K562 (cell line): ENCODE data around the gene NDUFAF3. TPM values are rescaled to one million over a fixed set of nuclear protein-coding genes. Genes with fewer than 3 reads are reported as not detected.

Experiments
- CEBPG ChIP-seq, 3 experiments: fragments of 200-800 bp in 1 of 3; sonication (Bioruptor generic) in 1 of 3; sonication (generic) in 1 of 3; formaldehyde crosslinking in 1 of 3; IDR thresholded peaks in 2 of 3; conservative IDR thresholded peaks in 1 of 3; 2 replicates each; pipeline versions ENCODE4 v1.6.1 to v1.8.0; 2016 to 2022; ENCODE audit warnings: missing compliant biosample characterization in 2 of 3, missing genetic modification characterization in 2 of 3, mild to moderate bottlenecking in 1 of 3, missing genetic modification reagents in 1 of 3
- CHD1 ChIP-seq: fragments of 200-600 bp; sonication (generic); IDR thresholded peaks from one replicate; pipeline ENCODE4 v1.6.1; 2012; ENCODE audit warnings: mild to moderate bottlenecking, moderate library complexity, low read length, inconsistent platforms
- CREB1 ChIP-seq, 2 experiments: sonication (generic) in 1 of 2; formaldehyde crosslinking in 1 of 2; IDR thresholded peaks; 2 replicates each; pipeline versions ENCODE4 v1.6.1 to v1.8.0; 2012 to 2022; ENCODE audit warnings: inconsistent platforms in 1 of 2, mild to moderate bottlenecking in 1 of 2, missing genetic modification reagents in 1 of 2, moderate library complexity in 1 of 2
- CREB3 ChIP-seq: fragments of 450-650 bp; conservative IDR thresholded peaks from 2 replicates; pipeline ENCODE4 v1.6.1; 2016; ENCODE audit warnings: missing genetic modification characterization, low read depth, mild to moderate bottlenecking, missing compliant biosample characterization, moderate library complexity
- LARP7 ChIP-seq: fragments of 450-650 bp; IDR thresholded peaks from 2 replicates; pipeline ENCODE4 v1.6.1; 2016
- MAFK ChIP-seq: IDR thresholded peaks from 2 replicates; pipeline ENCODE4 v1.6.1; 2011; ENCODE audit warnings: low read length, improper control_type of control experiment
- MIER1 ChIP-seq: fragments of 450-650 bp; IDR thresholded peaks from 2 replicates; pipeline ENCODE4 v1.6.1; 2016; ENCODE audit warnings: antibody characterized with exemption, mild to moderate bottlenecking, low read depth
- MLX ChIP-seq, 2 experiments: fragments of 450-650 bp in 1 of 2; sonication (generic) in 1 of 2; formaldehyde crosslinking; conservative IDR thresholded peaks; 2 replicates each; pipeline versions ENCODE4 v1.4.0 to v1.8.1; 2020 to 2022; ENCODE audit warnings: mild to moderate bottlenecking in 1 of 2, missing genetic modification reagents in 1 of 2
- NKRF ChIP-seq: fragments of 450-650 bp; IDR thresholded peaks from 2 replicates; pipeline ENCODE4 v1.6.1; 2016; ENCODE audit warnings: borderline replicate concordance
- NR2F6 ChIP-seq: fragments of 450-650 bp; formaldehyde crosslinking; IDR thresholded peaks from 2 replicates; pipeline ENCODE4 v1.4.0; 2020; ENCODE audit warnings: mild to moderate bottlenecking
- NRF1 ChIP-seq, 2 experiments: fragments of 450-650 bp; IDR thresholded peaks in 1 of 2; conservative IDR thresholded peaks in 1 of 2; 2 replicates each; pipeline ENCODE4 v1.6.1; 2014; ENCODE audit warnings: mild to moderate bottlenecking in 2 of 2
- SMARCA5 ChIP-seq: fragments of 450-650 bp; IDR thresholded peaks from 2 replicates; pipeline ENCODE4 v1.6.1; 2016
- ZBTB17 ChIP-seq: fragments of 450-650 bp; formaldehyde crosslinking; IDR thresholded peaks from 2 replicates; pipeline ENCODE4 v1.4.0; 2020; ENCODE audit warnings: mild to moderate bottlenecking
- ZBTB33 ChIP-seq: sonication (generic); formaldehyde crosslinking; IDR thresholded peaks from 2 replicates; pipeline ENCODE4 v1.8.1; 2023; ENCODE audit warnings: mild to moderate bottlenecking, missing genetic modification reagents
- ZBTB5 ChIP-seq: fragments of 450-650 bp; IDR thresholded peaks from 2 replicates; pipeline ENCODE4 v1.6.1; 2017; ENCODE audit warnings: antibody characterized with exemption
- ZNF197 ChIP-seq: fragments of 200-800 bp; sonication (Bioruptor generic); IDR thresholded peaks from 2 replicates; pipeline ENCODE4 v1.6.1; 2016; ENCODE audit warnings: low read depth, missing genetic modification characterization, missing compliant biosample characterization
- ZNF644 ChIP-seq: fragments of 200-800 bp; sonication (Bioruptor generic); IDR thresholded peaks from 2 replicates; pipeline ENCODE4 v1.6.1; 2016; ENCODE audit warnings: low read depth, missing genetic modification characterization, missing compliant biosample characterization
- ZNF696 ChIP-seq: fragments of 250-450 bp; sonication (Bioruptor Pico); conservative IDR thresholded peaks from 2 replicates; pipeline ENCODE4 v1.4.0; 2020; ENCODE audit warnings: mild to moderate bottlenecking, moderate library complexity
- ZNF717 ChIP-seq: fragments of 250-450 bp; sonication (Bioruptor Pico); IDR thresholded peaks from 2 replicates; pipeline ENCODE4 v1.5.0; 2021
- ZSCAN29 ChIP-seq: fragments of 450-650 bp; IDR thresholded peaks from 2 replicates; pipeline ENCODE4 v1.6.1; 2017
- polyA plus RNA-seq, 8 experiments: library from polyadenylated mRNA; depleted of rRNA in 4 of 8; stranded (reverse) in 5 of 8; unstranded in 3 of 8; fragments of >200 nt; fragmentation: Nextera tagmentation in 2 of 8; fragmentation: Illumina TruSeq in 1 of 8; extraction: Ambion mirVana in 2 of 8; extraction: Trizol in 1 of 8; gene quantifications; 2 replicates each; pipeline versions ENCODE4 v1.2.1 to v1.2.3, GENCODE V29; 2011 to 2014; ENCODE audit warnings: inconsistent platforms in 1 of 8, missing spikeins in 1 of 8
- total RNA-seq, 7 experiments: library from RNA; depleted of rRNA in 6 of 7; stranded (reverse); fragments of >200 nt in 6 of 7; fragmentation: Illumina TruSeq in 2 of 7; extraction: Trizol in 2 of 7; gene quantifications; 2 replicates each; pipeline versions ENCODE4 v1.2.1 to v1.2.3, GENCODE V29; 2011 to 2021; ENCODE audit warnings: low replicate concordance in 1 of 7

The NDUFAF3 gene
- total and polyA plus RNA-seq, 9 of the 15 experiments (the other 6 are each of a cell fraction or from before 2014, with no cell fraction given): 17.0 to 127 (median 36.3) TPM

GRCh38 chr3:49021813-49022687 lies at the start of gene NDUFAF3 (continued):
- TF ChIP-seq MLX (CRISPR knock-in tag; conservative IDR thresholded peaks at IDR 0.05): no peak
- no peak for TF ChIP-seq MAFK
- TF ChIP-seq NR2F6 (CRISPR knock-in tag): no peak
- no peak for TF ChIP-seq SMARCA5
- TF ChIP-seq ZBTB17 (CRISPR knock-in tag): no peak; the same call in 1 of the 2 replicates
- no peak for TF ChIP-seq ZNF197 (CRISPR knock-in tag)
- peak; percentile 83 to 85 for TF ChIP-seq NRF1 (conservative IDR thresholded peaks at IDR 0.05 in 1 of 2, IDR thresholded peaks at IDR 0.05 in 1 of 2)
- TF ChIP-seq CREB3 (tag): no peak
- peak; percentile 61 for TF ChIP-seq ZBTB33 (CRISPR knock-in tag)
- TF ChIP-seq CREB1 (IDR thresholded peaks at IDR 0.05): peak; percentile 61
- peak; percentile 47; the same call in 1 of the 2 replicates for TF ChIP-seq CREB1 (CRISPR knock-in tag; IDR thresholded peaks at IDR 0.05)
- no peak for TF ChIP-seq ZNF696 (CRISPR knock-in tag)
- no peak for TF ChIP-seq ZBTB5
- TF ChIP-seq CHD1: peak; percentile 35
- TF ChIP-seq ZNF717 (CRISPR knock-in tag): no peak
- no peak for TF ChIP-seq CEBPG (CRISPR knock-in tag; IDR thresholded peaks at IDR 0.05)
- no peak for TF ChIP-seq CEBPG (tag; conservative IDR thresholded peaks at IDR 0.05 in 1 of 2, IDR thresholded peaks at IDR 0.05 in 1 of 2)
- no peak for TF ChIP-seq ZSCAN29
- no peak for TF ChIP-seq MIER1
- no peak for TF ChIP-seq LARP7
- no peak for TF ChIP-seq ZNF644
- TF ChIP-seq NKRF: no peak
